RWPE2 (cell line): ENCODE measurements around the gene FUOM.
A peak's percentile ranks its signal among the peaks of the same experiment; 100 is the strongest.

Source experiments
- ATAC-seq: fragments of 200-7000 bp; cut with Tn5 transposase; 3 replicates; pipeline ENCODE4 v1.9.1; 2021; ENCODE audit warnings: low read depth
- DNase-seq: peaks from one replicate; pipeline ENCODE4 v3.0.0-alpha.2; 2020; ENCODE audit warnings: low spot score
- H3K27ac ChIP-seq: fragments of 450-650 bp; 2 replicates; pipeline ENCODE4 v1.5.1; 2017; ENCODE audit warnings: mild to moderate bottlenecking; ENCODE audit not compliant: poor library complexity, severe bottlenecking
- H3K27me3 ChIP-seq: fragments of 250-450 bp; sonication (Bioruptor Pico); 2 replicates; pipeline ENCODE4 v1.5.1; 2021; ENCODE audit warnings: mild to moderate bottlenecking, moderate library complexity; ENCODE audit not compliant: insufficient read depth, poor library complexity, severe bottlenecking
- H3K36me3 ChIP-seq: fragments of 250-450 bp; sonication (Bioruptor Pico); 2 replicates; pipeline ENCODE4 v1.5.1; 2020; ENCODE audit warnings: low read depth, mild to moderate bottlenecking, moderate library complexity
- H3K4me1 ChIP-seq: fragments of 250-450 bp; sonication (Bioruptor Pico); 2 replicates; pipeline ENCODE4 v1.5.1; 2021; ENCODE audit warnings: mild to moderate bottlenecking, moderate library complexity; ENCODE audit not compliant: insufficient read depth, poor library complexity, severe bottlenecking
- H3K4me3 ChIP-seq: fragments of 250-450 bp; sonication (Bioruptor Pico); 2 replicates; pipeline ENCODE4 v1.5.1; 2021; ENCODE audit warnings: mild to moderate bottlenecking, moderate library complexity; ENCODE audit not compliant: severe bottlenecking
- H3K9me3 ChIP-seq: fragments of 250-450 bp; sonication (Bioruptor Pico); 2 replicates; pipeline ENCODE4 v1.5.1; 2021; ENCODE audit warnings: mild to moderate bottlenecking, moderate library complexity; ENCODE audit not compliant: severe bottlenecking
- TF ChIP-seq, protein P1 (sequence below): fragments of 450-650 bp; IDR thresholded peaks from one replicate; pipeline ENCODE4 v1.5.1; 2017; ENCODE audit warnings: mild to moderate bottlenecking, moderate library complexity; ENCODE audit not compliant: poor library complexity, severe bottlenecking

FUOM gene

DNA sequence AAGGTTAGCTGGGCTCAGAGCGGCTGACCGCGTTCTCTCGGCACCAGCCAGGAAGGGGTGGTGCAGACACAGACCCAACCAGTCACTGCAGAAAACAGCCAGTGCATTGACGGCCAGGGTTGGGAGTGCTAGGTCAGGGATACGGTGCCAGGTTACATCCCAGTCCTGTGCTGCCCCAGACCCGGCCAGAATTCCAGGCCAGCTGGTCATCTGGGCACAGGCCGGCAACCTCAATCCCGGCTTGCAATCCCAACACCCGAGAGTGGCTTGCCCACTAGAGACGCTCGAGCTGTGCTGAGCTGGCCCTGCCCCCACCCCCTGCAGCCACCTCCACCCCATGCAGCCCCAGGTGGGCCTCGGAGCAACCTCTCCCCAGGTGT, 6.9 kb downstream of the FUOM start:
- Histone ChIP-seq H3K27ac (no peak overlapping the region), H3K9me3 (no peaks in the 10 kb centered on the region), H3K27me3 (no peaks in the 10 kb centered on the region), H3K4me1 (no peaks in the 10 kb centered on the region), H3K36me3 (peaks cover 4% of the 10 kb centered on the region; the same call in 1 of the 2 replicates), H3K4me3 (no peak overlapping the region)
- peak; percentile 16; the same call in 2 of the 3 replicates for ATAC-seq
- TF ChIP-seq, protein P1, sequence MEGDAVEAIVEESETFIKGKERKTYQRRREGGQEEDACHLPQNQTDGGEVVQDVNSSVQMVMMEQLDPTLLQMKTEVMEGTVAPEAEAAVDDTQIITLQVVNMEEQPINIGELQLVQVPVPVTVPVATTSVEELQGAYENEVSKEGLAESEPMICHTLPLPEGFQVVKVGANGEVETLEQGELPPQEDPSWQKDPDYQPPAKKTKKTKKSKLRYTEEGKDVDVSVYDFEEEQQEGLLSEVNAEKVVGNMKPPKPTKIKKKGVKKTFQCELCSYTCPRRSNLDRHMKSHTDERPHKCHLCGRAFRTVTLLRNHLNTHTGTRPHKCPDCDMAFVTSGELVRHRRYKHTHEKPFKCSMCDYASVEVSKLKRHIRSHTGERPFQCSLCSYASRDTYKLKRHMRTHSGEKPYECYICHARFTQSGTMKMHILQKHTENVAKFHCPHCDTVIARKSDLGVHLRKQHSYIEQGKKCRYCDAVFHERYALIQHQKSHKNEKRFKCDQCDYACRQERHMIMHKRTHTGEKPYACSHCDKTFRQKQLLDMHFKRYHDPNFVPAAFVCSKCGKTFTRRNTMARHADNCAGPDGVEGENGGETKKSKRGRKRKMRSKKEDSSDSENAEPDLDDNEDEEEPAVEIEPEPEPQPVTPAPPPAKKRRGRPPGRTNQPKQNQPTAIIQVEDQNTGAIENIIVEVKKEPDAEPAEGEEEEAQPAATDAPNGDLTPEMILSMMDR, result no peak
- no peak for DNase-seq

DNA sequence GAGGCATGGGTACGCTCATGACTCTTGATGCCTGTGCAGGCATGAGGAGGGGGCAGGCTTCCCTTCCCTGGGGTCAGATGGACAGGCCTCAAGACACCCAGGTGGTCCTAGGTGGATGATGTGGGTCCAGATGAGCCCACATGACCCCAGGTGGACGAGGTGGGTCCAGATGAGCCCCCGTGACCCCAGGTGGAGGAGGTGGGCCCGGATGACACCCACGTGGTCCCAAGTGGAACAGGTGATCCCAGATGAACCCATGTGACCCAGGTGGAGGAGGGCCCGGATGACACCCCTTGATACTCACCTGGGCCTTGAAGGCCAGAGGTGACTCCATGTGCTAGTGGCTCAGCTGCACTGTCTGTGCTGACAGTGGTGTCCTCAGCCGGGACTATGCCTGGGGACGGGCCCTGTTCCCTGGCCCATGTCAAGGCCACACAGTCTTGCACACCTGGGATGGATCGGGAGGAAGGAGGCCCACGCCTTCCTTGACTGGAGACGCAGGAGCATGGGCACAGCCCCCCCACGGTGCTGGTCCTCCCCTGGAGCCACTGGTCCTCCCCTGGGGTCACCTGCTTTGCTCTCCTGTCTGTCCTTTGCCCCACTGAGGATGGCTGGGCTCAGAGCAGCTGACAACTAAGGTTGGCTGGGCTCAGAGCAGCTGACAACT, 7.4 kb downstream of the FUOM start:
- ATAC-seq (peak; percentile 11; the same call in 2 of the 3 replicates), DNase-seq (no peak)
- H3K36me3 ChIP-seq, result 0 out of 2 replicates have a peak, but pooled peaks cover 2% of the 10 kb centered on the region
- no peak overlapping the region for H3K27ac ChIP-seq
- H3K27me3 ChIP-seq, result no peaks in the 10 kb centered on the region
- no peak overlapping the region for H3K4me3 ChIP-seq
- H3K4me1 ChIP-seq, result no peaks in the 10 kb centered on the region
- H3K9me3 ChIP-seq, result no peaks in the 10 kb centered on the region
- TF ChIP-seq, protein P1, result no peak

DNA sequence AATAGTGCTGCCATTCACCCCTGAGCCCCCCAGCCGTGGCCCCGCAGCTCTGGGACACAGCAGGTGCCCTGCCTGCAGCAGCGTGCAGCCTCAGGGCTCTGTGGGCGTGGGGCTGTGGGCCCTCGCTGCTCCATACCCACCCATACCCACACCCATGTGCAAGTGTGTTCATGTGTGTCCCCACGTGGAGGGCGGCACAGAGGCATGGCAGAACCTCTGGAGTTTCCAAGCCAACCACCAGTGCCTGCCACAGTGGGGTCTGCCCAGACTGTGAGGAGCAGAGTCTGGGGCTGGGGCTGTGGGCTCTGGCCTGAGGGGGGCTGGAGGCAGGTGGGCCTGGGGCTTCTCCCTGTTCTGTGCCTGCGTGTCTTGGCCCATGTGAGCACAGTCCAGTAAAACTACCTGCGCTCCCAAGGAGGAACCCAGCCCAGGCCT, 8.2 kb downstream of the FUOM start:
- peak; percentile 1; the same call in 2 of the 3 replicates for ATAC-seq
- TF ChIP-seq, protein P1, result no peak

DNA sequence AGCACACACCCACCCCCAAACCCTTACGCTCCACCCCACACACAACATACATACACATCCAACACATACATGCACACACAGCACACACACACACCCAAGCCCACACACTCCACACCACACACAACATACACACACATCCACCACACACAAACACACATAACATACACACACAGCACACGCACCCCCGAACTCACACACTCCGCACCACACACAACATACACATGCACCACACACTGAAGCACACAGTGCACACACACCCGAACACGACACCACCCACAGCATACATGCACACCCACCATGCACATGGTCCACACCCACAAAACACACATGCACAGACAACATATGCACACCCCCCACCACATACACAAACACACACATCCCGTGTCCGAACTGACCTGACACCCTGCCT, 8.7 kb downstream of the FUOM start:
- Histone ChIP-seq H3K27me3 (no peaks in the 10 kb centered on the region), H3K4me1 (no peaks in the 10 kb centered on the region), H3K36me3 (no peaks in the 10 kb centered on the region), H3K4me3 (no peak overlapping the region), H3K9me3 (no peaks in the 10 kb centered on the region), H3K27ac (no peak overlapping the region)
- TF ChIP-seq, protein P1, result no peak
- no peak for ATAC-seq
- no peak for DNase-seq

More for the DNA sequence above, 8.2 kb downstream of the FUOM start:
- Histone ChIP-seq H3K36me3 (no peaks in the 10 kb centered on the region), H3K27me3 (no peaks in the 10 kb centered on the region), H3K9me3 (no peaks in the 10 kb centered on the region), H3K27ac (no peak overlapping the region), H3K4me1 (no peaks in the 10 kb centered on the region), H3K4me3 (no peak overlapping the region)
- no peak for DNase-seq
